GM23248 (cell line): Measurements from ENCODE around the gene GBP7. TPM values are rescaled to one million over a fixed set of nuclear protein-coding genes. Genes with fewer than 3 reads are reported as not detected.

ENCODE experiments used
- DNase-seq: peaks from one replicate; pipeline ENCODE4 v3.0.0-alpha.2; 2015
- H2AFZ ChIP-seq: fragments of 200-600 bp; sonication (generic); 2 replicates; pipeline ENCODE4 v1.6.1; 2016; ENCODE audit warnings: antibody characterized with exemption
- H3F3A ChIP-seq: fragments of 200-600 bp; sonication (generic); 2 replicates; pipeline ENCODE4 v1.6.1; 2016; ENCODE audit warnings: mild to moderate bottlenecking, antibody characterized with exemption, mixed run types; ENCODE audit not compliant: insufficient read depth
- H3K27ac ChIP-seq: fragments of 200-600 bp; sonication (generic); 2 replicates; pipeline ENCODE4 v1.5.1; 2016; ENCODE audit warnings: mild to moderate bottlenecking
- H3K27me3 ChIP-seq: fragments of 200-600 bp; sonication (generic); replicated peaks from 2 replicates; pipeline ENCODE4 v1.6.1; 2016; ENCODE audit warnings: mild to moderate bottlenecking; ENCODE audit not compliant: insufficient read depth
- H3K36me3 ChIP-seq: fragments of 200-600 bp; sonication (generic); 2 replicates; pipeline ENCODE4 v1.6.1; 2016; ENCODE audit warnings: low read depth, mild to moderate bottlenecking
- H3K4me1 ChIP-seq: fragments of 200-600 bp; sonication (generic); 2 replicates; pipeline ENCODE4 v1.6.1; 2016; ENCODE audit warnings: mild to moderate bottlenecking; ENCODE audit not compliant: insufficient read depth
- H3K4me2 ChIP-seq: fragments of 200-600 bp; sonication (generic); one replicate; pipeline ENCODE4 v1.6.1; 2016; ENCODE audit warnings: mild to moderate bottlenecking; ENCODE audit not compliant: unreplicated experiment
- H3K4me3 ChIP-seq: fragments of 200-600 bp; sonication (generic); 2 replicates; pipeline ENCODE4 v1.5.1; 2016; ENCODE audit warnings: mild to moderate bottlenecking
- H3K79me2 ChIP-seq: fragments of 200-600 bp; sonication (generic); 2 replicates; pipeline ENCODE4 v1.6.1; 2016; ENCODE audit warnings: mild to moderate bottlenecking; ENCODE audit not compliant: insufficient read depth
- H3K9ac ChIP-seq: fragments of 200-600 bp; sonication (generic); 2 replicates; pipeline ENCODE4 v1.6.1; 2016; ENCODE audit warnings: mild to moderate bottlenecking
- H3K9me2 ChIP-seq: fragments of 200-600 bp; sonication (generic); 2 replicates; pipeline ENCODE4 v1.6.1; 2016; ENCODE audit warnings: mixed run types, mild to moderate bottlenecking, moderate library complexity; ENCODE audit not compliant: insufficient read depth
- H3K9me3 ChIP-seq: fragments of 200-600 bp; sonication (generic); one replicate; pipeline ENCODE4 v1.6.1; 2017; ENCODE audit warnings: low read depth
- H4K20me1 ChIP-seq: fragments of 200-600 bp; sonication (generic); 2 replicates; pipeline ENCODE4 v1.6.0; 2016; ENCODE audit not compliant: insufficient read depth
- EZH2 ChIP-seq: fragments of 200-600 bp; sonication (generic); IDR thresholded peaks from 2 replicates; pipeline ENCODE4 v1.6.1; 2018; ENCODE audit warnings: antibody characterized with exemption, mild to moderate bottlenecking; ENCODE audit not compliant: insufficient read depth, poor library complexity, severe bottlenecking
- EZH2phosphoT487 ChIP-seq: fragments of 200-600 bp; sonication (generic); IDR thresholded peaks from 2 replicates; pipeline ENCODE4 v1.6.1; 2018; ENCODE audit warnings: antibody characterized with exemption, moderate library complexity, mild to moderate bottlenecking, low read depth; ENCODE audit not compliant: insufficient read depth
- WGBS, 2 experiments: methylation state at CpG; one replicate each; pipeline ENCODE4 v1.1.6; 2015 to 2017; ENCODE audit warnings: low lambda C conversion rate in 2 of 2, low coverage in 1 of 2; ENCODE audit errors: missing lambda C conversion rate in 2 of 2; 5-methylcytosine and 5-hydroxymethylcytosine counted together
- in situ Hi-C: fragments of 300-500 bp; cut with MboI; formaldehyde crosslinking; loops from 2 replicates; pipeline ENCODE4 v1.15.0; 2020
- polyA plus RNA-seq: library from polyadenylated mRNA; unstranded; fragments of >200 nt; fragmentation: Nextera tagmentation; extraction: Ambion mirVana; gene quantifications from 2 replicates; pipeline ENCODE4 v1.2.1, GENCODE V29; 2016
- total RNA-seq: library from RNA; depleted of rRNA; stranded (reverse); fragments of >200 nt; shearing (Covaris generic); gene quantifications from 2 replicates; pipeline ENCODE4 v1.2.3, GENCODE V29; 2014

Gene GBP7
- total and polyA plus RNA-seq, 2 experiments from 2014 or later = not detected

DNA sequence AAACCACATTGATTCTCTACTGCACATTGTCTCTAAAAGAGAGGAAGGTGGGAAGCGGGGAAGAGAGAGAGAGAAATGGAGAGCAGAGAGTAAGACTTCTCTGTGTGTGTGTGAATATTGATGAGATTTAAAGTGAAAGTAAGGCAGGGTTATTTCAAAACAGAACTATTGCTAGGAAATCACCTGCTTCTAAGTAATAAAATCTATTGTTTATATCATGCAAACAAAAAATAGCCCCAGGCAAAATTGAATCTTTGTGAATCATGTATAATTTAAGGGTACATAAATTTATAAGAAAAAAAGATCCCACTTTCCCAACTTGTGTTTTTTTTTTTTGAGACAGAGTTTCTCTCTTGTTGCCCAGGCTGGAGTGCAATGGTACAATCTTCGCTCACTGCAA, 1.2 kb upstream of the GBP7 start:
- DNase-seq = no peak
- H3K27me3 ChIP-seq = no peaks in the 10 kb centered on the region
- H3F3A ChIP-seq = no peaks in the 10 kb centered on the region
- H3K9me3 ChIP-seq = no peaks in the 10 kb centered on the region
- no peaks in the 10 kb centered on the region for H3K79me2 ChIP-seq
- H3K4me1 ChIP-seq = no peaks in the 10 kb centered on the region
- H3K36me3 ChIP-seq = no peaks in the 10 kb centered on the region
- H2AFZ ChIP-seq = no peak overlapping the region
- 0 out of 2 replicates have a peak, but pooled peaks cover 4% of the 10 kb centered on the region for H3K9me2 ChIP-seq
- WGBS, 2 experiments = 85 to 88% methylated on average over 2 of the region's 2 CpGs
- in situ Hi-C loops = no loop called here
- H3K4me2 ChIP-seq = no peak overlapping the region
- no peak overlapping the region for H3K4me3 ChIP-seq
- no peak for TF ChIP-seq EZH2
- TF ChIP-seq EZH2phosphoT487 = no peak
- H4K20me1 ChIP-seq = no peaks in the 10 kb centered on the region
- H3K27ac ChIP-seq = no peak overlapping the region
- no peak overlapping the region for H3K9ac ChIP-seq

DNA sequence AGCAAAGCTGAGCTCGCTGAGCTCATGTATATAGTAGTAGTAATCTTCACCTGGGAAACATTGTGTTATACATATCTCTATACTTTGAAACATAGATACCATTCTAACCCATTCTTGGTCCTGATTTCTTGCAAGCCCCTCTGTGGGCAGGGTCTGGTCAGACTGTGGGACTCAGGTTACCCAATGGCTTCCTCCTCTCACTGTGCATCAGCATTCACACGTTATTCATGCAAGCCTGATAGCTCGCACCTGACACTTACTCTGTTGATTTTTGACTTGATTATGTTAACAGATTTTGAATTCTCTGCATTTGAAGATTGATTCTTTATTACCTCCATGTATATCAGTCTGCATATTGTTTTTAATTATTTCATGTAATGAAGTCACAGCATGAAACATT, 1.3 kb downstream of the GBP7 start:
- 54 to 64% methylated on average over 3 of the region's 3 CpGs for WGBS, 2 experiments
- no peaks in the 10 kb centered on the region for H3F3A ChIP-seq
- DNase-seq = no peak
- H3K27me3 ChIP-seq = no peaks in the 10 kb centered on the region
- no peak overlapping the region for H3K4me2 ChIP-seq
- H3K4me3 ChIP-seq = no peak overlapping the region
- no peak overlapping the region for H3K27ac ChIP-seq
- H3K79me2 ChIP-seq = no peaks in the 10 kb centered on the region
- no peak for TF ChIP-seq EZH2
- no peak for TF ChIP-seq EZH2phosphoT487
- no peak overlapping the region for H2AFZ ChIP-seq
- H3K9me3 ChIP-seq = no peaks in the 10 kb centered on the region
- no peaks in the 10 kb centered on the region for H4K20me1 ChIP-seq
- no peak overlapping the region for H3K9ac ChIP-seq
- in situ Hi-C loops = no loop called here
- no peaks in the 10 kb centered on the region for H3K4me1 ChIP-seq
- H3K36me3 ChIP-seq = no peaks in the 10 kb centered on the region
- 0 out of 2 replicates have a peak, but pooled peaks cover 4% of the 10 kb centered on the region for H3K9me2 ChIP-seq

DNA sequence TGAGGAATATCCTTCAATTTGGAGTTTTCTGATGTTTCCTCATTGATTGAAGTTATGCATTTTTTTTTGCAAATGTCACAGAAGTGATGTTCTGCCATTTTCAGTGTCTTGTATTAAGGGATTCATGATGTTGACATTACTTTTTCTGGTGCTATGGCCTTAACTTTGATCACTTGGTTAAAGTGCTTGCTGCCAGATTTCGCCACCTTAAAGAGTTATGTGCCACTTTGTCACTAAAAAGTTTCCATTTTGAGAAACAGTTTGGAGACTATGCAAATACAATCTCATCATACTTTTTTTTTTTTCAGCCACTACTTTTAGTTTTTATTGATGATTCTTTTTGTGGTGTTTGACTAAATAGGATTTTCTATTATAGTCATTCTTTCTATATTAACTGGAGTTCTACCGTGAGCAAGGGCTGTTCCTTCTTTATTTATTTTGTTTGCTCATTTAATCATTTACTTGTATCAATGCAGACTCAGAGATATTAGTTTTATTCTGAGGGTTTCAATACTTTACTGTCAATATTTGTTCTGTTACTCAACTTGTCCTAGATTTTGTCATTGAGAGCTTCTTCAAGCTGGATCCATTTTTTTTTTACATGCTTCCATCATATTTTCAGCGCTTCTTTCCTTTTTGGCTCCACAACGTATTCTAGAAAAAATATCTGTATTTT, 3.2 kb downstream of the GBP7 start:
- Histone ChIP-seq H2AFZ (no peak overlapping the region), H3K4me2 (no peak overlapping the region), H3F3A (no peaks in the 10 kb centered on the region), H3K4me1 (no peaks in the 10 kb centered on the region), H4K20me1 (no peaks in the 10 kb centered on the region), H3K9me2 (0 out of 2 replicates have a peak, but pooled peaks cover 4% of the 10 kb centered on the region), H3K4me3 (no peak overlapping the region), H3K27me3 (no peaks in the 10 kb centered on the region), H3K9me3 (no peaks in the 10 kb centered on the region), H3K79me2 (no peaks in the 10 kb centered on the region), H3K27ac (no peak overlapping the region), H3K9ac (no peak overlapping the region), H3K36me3 (no peaks in the 10 kb centered on the region)
- in situ Hi-C loops = no loop called here
- 75 to 83% methylated on average over 4 of the region's 4 CpGs for WGBS, 2 experiments
- no peak for DNase-seq
- TF ChIP-seq EZH2phosphoT487 (no peak), EZH2 (no peak)

DNA sequence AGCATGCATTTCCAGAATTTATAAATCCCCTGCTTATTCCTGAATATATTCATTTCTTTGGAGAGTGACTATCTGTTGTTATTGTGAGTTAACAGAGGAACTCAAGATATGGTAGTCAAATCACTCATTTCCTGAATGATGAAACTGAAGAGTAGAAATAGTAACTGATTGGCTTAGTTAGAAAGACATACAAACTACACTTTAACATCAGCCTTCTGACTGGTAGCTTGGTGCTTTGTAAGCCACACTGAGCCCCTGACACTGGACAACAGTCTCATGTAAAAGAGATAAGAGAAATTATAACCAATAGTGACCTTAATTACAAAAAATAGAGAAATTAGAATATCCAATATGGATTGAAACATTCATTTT, 4.8 kb downstream of the GBP7 start:
- Histone ChIP-seq H3F3A (no peaks in the 10 kb centered on the region), H3K9ac (no peak overlapping the region), H4K20me1 (no peaks in the 10 kb centered on the region), H3K4me2 (no peak overlapping the region), H2AFZ (no peak overlapping the region), H3K9me3 (no peaks in the 10 kb centered on the region), H3K36me3 (no peaks in the 10 kb centered on the region), H3K27ac (no peak overlapping the region), H3K9me2 (0 out of 2 replicates have a peak, but pooled peaks cover 4% of the 10 kb centered on the region), H3K4me3 (no peak overlapping the region), H3K27me3 (no peaks in the 10 kb centered on the region), H3K79me2 (no peaks in the 10 kb centered on the region), H3K4me1 (no peaks in the 10 kb centered on the region)
- in situ Hi-C loops = no loop called here
- DNase-seq = no peak
- TF ChIP-seq EZH2 = no peak
- TF ChIP-seq EZH2phosphoT487 = no peak
